GM19468 (cell line): ENCODE measurements around the gene GGN.

ENCODE experiments used
- ATAC-seq: cut with Tn5 transposase; IDR thresholded peaks from one replicate; pipeline ENCODE4 v1.9.1; 2021; ENCODE audit warnings: mild to moderate bottlenecking, moderate library complexity, moderate number of reproducible peaks; ENCODE audit not compliant: unreplicated experiment; ENCODE audit errors: extremely low read depth

The GGN gene

DNA sequence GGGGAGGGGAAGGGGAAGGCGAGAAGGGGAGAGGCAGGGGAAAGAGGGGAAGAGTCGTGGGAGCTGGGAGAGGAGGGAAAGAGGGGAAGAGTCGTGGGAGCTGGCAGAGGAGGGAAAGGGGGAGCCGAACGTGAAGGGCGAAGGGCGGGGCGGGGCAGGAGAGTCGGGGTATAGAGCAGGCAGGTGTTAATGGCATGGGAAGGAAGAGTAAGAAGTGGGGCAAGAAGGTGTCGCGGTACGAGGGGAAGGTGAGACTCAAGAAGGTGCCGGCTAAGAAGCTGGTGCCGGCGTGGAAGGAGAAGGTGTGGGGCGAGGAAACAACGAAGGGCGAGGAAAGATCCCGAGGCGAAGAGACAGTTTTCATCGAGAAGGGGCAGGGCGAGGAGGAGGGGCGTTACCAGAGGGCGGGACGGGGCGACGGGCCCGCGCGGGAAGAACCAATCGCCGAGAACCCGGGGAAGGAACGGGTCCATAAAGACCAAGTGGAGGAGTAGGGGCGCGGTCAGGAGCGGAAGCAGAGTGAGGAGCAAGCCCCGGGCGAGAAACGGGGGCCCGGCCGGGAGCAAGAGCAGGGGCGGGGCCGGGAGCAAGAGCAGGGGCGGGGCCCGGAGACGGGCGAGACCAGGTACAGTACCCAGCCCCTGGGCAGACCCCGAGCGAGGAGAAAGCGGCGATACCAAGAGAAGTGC lies 51.7 kb downstream of the GGN start:
- ATAC-seq = peak; percentile 31
